GM12865 (cell line): Measurements from ENCODE around the gene DDIT4.

ENCODE experiments used
- DNase-seq: peaks from one replicate; pipeline ENCODE4 v3.0.0; 2010; ENCODE audit warnings: low read depth
- H3K4me3 ChIP-seq: 2 replicates; pipeline ENCODE4 v1.5.1; 2011; ENCODE audit warnings: mild to moderate bottlenecking, low read depth, low read length, control low read depth
- TF ChIP-seq, protein P1 (sequence below): IDR thresholded peaks from 2 replicates; pipeline ENCODE4 v1.5.1; 2011; ENCODE audit warnings: low read length, control low read depth, low read depth, inconsistent platforms; ENCODE audit not compliant: insufficient read depth; ENCODE audit errors: missing control alignments

DDIT4 gene

DNA sequence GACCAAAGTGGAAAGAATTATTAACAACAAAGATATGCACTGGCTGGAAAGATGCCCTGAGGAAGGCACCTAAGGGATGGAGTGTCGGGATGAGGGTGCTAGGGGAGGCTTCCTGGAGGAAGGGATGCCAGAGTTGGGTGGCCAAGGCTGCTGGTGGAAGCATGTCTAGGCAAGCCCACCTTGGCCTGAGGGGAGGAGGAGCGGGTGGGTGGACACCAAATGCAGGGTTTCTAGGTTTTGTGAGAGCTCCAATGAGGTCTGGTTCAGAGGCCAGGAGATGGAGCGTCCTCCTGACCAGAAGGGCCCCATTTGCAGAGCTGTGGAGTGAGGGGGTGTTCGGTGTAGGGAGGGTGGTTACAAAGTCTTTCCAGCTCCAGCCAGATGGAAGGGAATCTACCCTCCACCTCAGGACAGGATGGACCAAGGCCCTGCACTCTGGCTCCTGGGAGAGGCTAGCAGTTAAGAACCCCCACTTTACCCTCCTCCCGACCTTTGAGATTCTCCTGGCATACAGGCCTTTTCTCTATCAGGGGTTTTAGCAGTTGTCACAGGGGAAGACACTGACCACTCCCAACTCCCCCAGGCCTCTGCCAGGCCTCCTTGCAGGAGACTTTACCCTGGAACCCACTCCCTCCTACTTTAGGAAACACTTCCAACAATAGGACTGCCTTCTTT, 3.0 kb upstream of the DDIT4 start:
- TF ChIP-seq, protein P1, sequence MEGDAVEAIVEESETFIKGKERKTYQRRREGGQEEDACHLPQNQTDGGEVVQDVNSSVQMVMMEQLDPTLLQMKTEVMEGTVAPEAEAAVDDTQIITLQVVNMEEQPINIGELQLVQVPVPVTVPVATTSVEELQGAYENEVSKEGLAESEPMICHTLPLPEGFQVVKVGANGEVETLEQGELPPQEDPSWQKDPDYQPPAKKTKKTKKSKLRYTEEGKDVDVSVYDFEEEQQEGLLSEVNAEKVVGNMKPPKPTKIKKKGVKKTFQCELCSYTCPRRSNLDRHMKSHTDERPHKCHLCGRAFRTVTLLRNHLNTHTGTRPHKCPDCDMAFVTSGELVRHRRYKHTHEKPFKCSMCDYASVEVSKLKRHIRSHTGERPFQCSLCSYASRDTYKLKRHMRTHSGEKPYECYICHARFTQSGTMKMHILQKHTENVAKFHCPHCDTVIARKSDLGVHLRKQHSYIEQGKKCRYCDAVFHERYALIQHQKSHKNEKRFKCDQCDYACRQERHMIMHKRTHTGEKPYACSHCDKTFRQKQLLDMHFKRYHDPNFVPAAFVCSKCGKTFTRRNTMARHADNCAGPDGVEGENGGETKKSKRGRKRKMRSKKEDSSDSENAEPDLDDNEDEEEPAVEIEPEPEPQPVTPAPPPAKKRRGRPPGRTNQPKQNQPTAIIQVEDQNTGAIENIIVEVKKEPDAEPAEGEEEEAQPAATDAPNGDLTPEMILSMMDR, result no peak
- no peak for DNase-seq
- H3K4me3 ChIP-seq, result no peak overlapping the region

DNA sequence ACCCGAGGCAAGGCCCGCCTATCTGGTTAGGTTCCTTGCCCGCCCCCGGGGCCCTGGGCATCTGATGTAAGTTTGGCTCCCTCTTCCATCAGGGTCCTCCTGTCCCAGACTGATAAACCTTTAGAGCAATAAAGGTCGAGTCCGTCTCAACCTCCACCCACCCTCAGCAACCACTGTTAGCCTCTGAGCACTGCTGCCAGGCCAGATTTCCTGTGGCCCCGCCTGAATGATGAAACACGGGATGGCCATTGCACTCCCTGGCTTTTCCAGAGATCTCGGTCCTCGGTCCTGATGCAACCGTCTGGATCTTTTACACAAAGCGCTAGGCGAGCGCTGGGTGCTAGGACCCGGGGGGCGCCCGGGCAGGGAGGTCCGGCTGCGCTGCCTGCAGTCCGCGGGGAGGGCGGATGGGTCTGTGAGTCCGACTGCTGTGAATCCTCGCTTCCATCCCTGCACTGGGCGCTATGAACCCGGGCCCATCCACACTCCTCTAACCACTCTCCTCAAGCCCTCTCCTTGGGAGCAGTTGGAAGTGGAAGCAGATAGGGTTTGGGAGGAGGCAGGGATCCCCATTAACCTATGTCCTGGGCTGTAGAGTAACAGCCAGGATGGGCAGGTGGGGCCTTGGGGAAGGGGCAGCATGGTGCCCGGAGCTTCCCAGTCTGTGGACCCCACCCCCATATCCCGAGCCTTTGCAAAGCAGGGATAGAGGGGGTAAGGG, 875 bp upstream of the DDIT4 start:
- TF ChIP-seq, protein P1, result no peak
- peak overlapping the region; percentile 93 for H3K4me3 ChIP-seq
- peak; percentile 88 for DNase-seq

DNA sequence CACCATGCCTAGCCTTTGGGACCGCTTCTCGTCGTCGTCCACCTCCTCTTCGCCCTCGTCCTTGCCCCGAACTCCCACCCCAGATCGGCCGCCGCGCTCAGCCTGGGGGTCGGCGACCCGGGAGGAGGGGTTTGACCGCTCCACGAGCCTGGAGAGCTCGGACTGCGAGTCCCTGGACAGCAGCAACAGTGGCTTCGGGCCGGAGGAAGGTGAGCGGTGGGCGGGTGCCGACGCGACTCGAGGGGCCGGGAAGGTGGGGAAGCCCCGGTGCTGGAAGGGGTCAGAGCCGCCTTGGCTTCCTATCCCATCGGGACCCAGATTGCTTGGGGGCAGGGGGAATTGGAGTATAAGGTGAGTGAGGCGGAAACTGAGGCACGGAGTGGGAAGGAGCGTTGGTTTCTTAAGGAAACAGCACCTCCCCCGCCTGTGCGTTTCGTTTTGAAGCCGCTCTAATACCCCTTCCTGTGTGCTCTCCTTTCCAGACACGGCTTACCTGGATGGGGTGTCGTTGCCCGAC, 547 bp downstream of the DDIT4 start:
- no peak for DNase-seq
- H3K4me3 ChIP-seq, result peak overlapping the region; percentile 93
- TF ChIP-seq, protein P1, result no peak

DNA sequence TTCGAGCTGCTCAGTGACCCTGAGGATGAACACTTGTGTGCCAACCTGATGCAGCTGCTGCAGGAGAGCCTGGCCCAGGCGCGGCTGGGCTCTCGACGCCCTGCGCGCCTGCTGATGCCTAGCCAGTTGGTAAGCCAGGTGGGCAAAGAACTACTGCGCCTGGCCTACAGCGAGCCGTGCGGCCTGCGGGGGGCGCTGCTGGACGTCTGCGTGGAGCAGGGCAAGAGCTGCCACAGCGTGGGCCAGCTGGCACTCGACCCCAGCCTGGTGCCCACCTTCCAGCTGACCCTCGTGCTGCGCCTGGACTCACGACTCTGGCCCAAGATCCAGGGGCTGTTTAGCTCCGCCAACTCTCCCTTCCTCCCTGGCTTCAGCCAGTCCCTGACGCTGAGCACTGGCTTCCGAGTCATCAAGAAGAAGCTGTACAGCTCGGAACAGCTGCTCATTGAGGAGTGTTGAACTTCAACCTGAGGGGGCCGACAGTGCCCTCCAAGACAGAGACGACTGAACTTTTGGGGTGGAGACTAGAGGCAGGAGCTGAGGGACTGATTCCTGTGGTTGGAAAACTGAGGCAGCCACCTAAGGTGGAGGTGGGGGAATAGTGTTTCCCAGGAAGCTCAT, 1.1 kb downstream of the DDIT4 start:
- DNase-seq, result peak; percentile 83
- TF ChIP-seq, protein P1, result peak; percentile 83
- H3K4me3 ChIP-seq, result peak overlapping the region; percentile 93

DNA sequence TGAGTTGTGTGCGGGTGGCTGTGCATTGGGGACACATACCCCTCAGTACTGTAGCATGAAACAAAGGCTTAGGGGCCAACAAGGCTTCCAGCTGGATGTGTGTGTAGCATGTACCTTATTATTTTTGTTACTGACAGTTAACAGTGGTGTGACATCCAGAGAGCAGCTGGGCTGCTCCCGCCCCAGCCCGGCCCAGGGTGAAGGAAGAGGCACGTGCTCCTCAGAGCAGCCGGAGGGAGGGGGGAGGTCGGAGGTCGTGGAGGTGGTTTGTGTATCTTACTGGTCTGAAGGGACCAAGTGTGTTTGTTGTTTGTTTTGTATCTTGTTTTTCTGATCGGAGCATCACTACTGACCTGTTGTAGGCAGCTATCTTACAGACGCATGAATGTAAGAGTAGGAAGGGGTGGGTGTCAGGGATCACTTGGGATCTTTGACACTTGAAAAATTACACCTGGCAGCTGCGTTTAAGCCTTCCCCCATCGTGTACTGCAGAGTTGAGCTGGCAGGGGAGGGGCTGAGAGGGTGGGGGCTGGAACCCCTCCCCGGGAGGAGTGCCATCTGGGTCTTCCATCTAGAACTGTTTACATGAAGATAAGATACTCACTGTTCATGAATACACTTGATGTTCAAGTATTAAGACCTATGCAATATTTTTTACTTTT, 1.8 kb downstream of the DDIT4 start:
- H3K4me3 ChIP-seq, result peak overlapping the region; percentile 93
- TF ChIP-seq, protein P1, result no peak
- peak; percentile 27 for DNase-seq

DNA sequence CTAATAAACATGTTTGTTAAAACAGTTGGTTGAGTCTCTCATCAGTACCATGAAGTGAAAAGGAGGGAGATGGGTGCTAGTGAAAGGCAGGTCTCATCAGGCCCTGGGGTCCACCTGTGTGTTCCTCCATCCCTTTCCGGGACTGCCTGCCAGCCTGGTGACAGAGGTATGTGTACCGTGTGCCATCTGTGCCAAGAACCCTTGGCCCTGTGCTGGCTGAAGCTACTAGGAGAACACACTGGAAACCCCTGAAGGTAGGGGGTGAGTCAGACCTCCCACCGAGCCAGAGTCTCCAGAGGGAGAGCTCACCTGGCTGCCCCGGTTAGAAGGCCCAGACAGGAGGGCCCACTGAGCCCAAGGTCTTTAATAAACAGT, 2.3 kb downstream of the DDIT4 start:
- no peak for DNase-seq
- TF ChIP-seq, protein P1, result no peak

More for the DNA sequence above, 2.3 kb downstream of the DDIT4 start:
- H3K4me3 ChIP-seq, result peak overlapping the region; percentile 93
